Measurements from ENCODE around the gene WNK2. TPM values are rescaled to one million over a fixed set of nuclear protein-coding genes. Genes with fewer than 3 reads are reported as not detected.

WNK2 gene
- total and polyA plus RNA-seq, 4 experiments from 2014 or later, result 0.26 TPM; not detected in 3

DNA sequence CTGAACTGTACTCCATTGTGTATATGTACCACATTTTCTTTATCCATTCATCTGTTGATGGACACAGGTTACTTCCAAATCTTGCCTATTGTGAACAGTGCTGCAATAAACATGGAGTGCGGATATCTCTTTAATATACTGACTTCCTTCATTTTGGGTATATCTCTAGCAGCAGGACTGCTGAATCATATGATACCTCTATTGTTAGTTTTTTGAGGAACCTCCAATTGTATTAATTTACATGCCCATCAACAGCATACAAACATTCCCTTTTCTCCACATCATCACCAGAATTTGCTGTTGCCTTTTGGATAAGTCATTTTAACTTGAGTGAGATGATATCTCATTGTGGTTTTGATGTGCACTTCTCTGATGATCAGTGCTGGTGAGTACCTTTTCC is 185.7 kb downstream of the WNK2 start:
- H3K36me3 Mint-ChIP-seq, result no peaks in the 10 kb centered on the region
- H3K27ac Mint-ChIP-seq, result no peak overlapping the region
- Histone ChIP-seq H3K4me3 (ENCODE audit: low read length in 2 of 2) (no peak overlapping the region), H3K9me3 (ENCODE audit: control insufficient read depth in 1 of 2, low read length in 2 of 2) (no peaks in the 10 kb centered on the region), H3K27ac (ENCODE audit: low read depth, low read length) (no peak overlapping the region), H3K4me1 (ENCODE audit: insufficient read depth, low read length) (no peaks in the 10 kb centered on the region), H3K36me3 (ENCODE audit: insufficient read depth, low read length) (no peaks in the 10 kb centered on the region), H3K27me3 (ENCODE audit: insufficient read depth, low read length) (no peaks in the 10 kb centered on the region)
- H3K27me3 Mint-ChIP-seq, result peaks cover 6 to 9% of the 10 kb centered on the region in 2 donors
- CTCF ChIA-PET (ENCODE audit: partially characterized antibody), result no interaction called here
- no peaks in the 10 kb centered on the region for H3K4me1 Mint-ChIP-seq
- POLR2A ChIA-PET (ENCODE audit: partially characterized antibody), result no interaction called here
- H3K4me3 Mint-ChIP-seq, result no peak overlapping the region
- peaks cover 0 to 2% (median 0%) of the 10 kb centered on the region in 8 donors for H3K9me3 Mint-ChIP-seq
- intact Hi-C loops (cut with micrococcal nuclease), result no loop called here
- no peak for DNase-seq

Other genes with a start within 250 kb of the WNK2 start
- 100 to 1,000 TPM; 256 to 272 TPM for gene FGD3, start 236.6 kb upstream of the WNK2 start, total RNA-seq
- gene FGD3, start 236.6 kb upstream of the WNK2 start, polyA plus RNA-seq, result 100 to 1,000 TPM in 1 of 2 donors, 10 to 100 TPM in 1; 52.7 to 146 TPM
- gene SUSD3, start 125.4 kb upstream of the WNK2 start, total RNA-seq, result 10 to 100 TPM; 58.3 to 63.7 TPM
- 100 to 1,000 TPM; 149 to 199 TPM for gene SUSD3, start 125.4 kb upstream of the WNK2 start, polyA plus RNA-seq
- 10 to 100 TPM; 57.8 to 64.2 TPM for gene CARD19, start 87.9 kb upstream of the WNK2 start, total RNA-seq
- gene CARD19, start 87.9 kb upstream of the WNK2 start, polyA plus RNA-seq, result 10 to 100 TPM; 65.6 to 88.7 TPM
- gene NINJ1, start 49.9 kb upstream of the WNK2 start, total RNA-seq, result 10 to 100 TPM; 31.1 to 31.3 TPM
- gene NINJ1, start 49.9 kb upstream of the WNK2 start, polyA plus RNA-seq, result 10 to 100 TPM; 75.7 to 92.4 TPM